ENCODE data around the gene CDHR4. TPM values are rescaled to one million over a fixed set of nuclear protein-coding genes. Genes with fewer than 3 reads are reported as not detected.
"Not testable (repeated sequence)": the region's sequence is repeated elsewhere in the genome, so short reads cannot be mapped to it uniquely, and the experiment has no call there.

CDHR4 gene
- total RNA-seq, 1 donor from 2014 or later = not detected

- Histone ChIP-seq H3K4me1 (peaks cover 7% of the 10 kb centered on the region), H3F3A (ENCODE audit: low read depth) (peaks cover 8% of the 10 kb centered on the region), H3K79me2 (ENCODE audit: low read depth) (peaks cover 97% of the 10 kb centered on the region), H3K4me3 (no peak overlapping the region), H3K27ac (peak overlapping the region; percentile 68), H3K4me2 (no peak overlapping the region), H3K9ac (no peak overlapping the region), H2AFZ (replicated peaks) (no peak overlapping the region), H3K27me3 (no peaks in the 10 kb centered on the region), H3K36me3 (no peaks in the 10 kb centered on the region), H3K9me3 (ENCODE audit: low read depth) (no peaks in the 10 kb centered on the region), H4K20me1 (ENCODE audit: low read depth) (peaks cover 41% of the 10 kb centered on the region)
- Mint-ChIP-seq H3K4me3 (peak overlapping the region; percentile 2), H3K27ac (peak overlapping the region; percentile 27), H3K4me1 (peaks cover 32% of the 10 kb centered on the region), H3K36me3 (peaks cover 29% of the 10 kb centered on the region), H3K9me3 (no peaks in the 10 kb centered on the region), H3K27me3 (ENCODE audit: insufficient read depth, low read depth) (no peaks in the 10 kb centered on the region)
- TF ChIP-seq EZH2phosphoT487 (IDR thresholded peaks at IDR 0.05) (no peak), EZH2 (IDR thresholded peaks at IDR 0.05) (no peak), CTCF (IDR thresholded peaks at IDR 0.05) (no peak)
- peak; percentile 51 for DNase-seq (ENCODE audit: low spot score)
These were observed 18.1 kb downstream of the CDHR4 start for GRCh38 chr3:49781415-49782199.

GRCh38 chr3:49780975-49781365 lies 18.7 kb downstream of the CDHR4 start:
- H3K4me1 Mint-ChIP-seq = peaks cover 31% of the 10 kb centered on the region
- not testable (repeated sequence) for H3K4me3 ChIP-seq; H3K9me3 Mint-ChIP-seq; H2AFZ ChIP-seq (replicated peaks); DNase-seq (ENCODE audit: low spot score); H3K27me3 ChIP-seq; H3K4me3 Mint-ChIP-seq; H3K27me3 Mint-ChIP-seq (ENCODE audit: insufficient read depth, low read depth); H3K36me3 ChIP-seq; H3K9me3 ChIP-seq (ENCODE audit: low read depth); H3K27ac Mint-ChIP-seq; H3K4me1 ChIP-seq; H3F3A ChIP-seq (ENCODE audit: low read depth)
- H3K9ac ChIP-seq = peak overlapping the region; percentile 42
- peaks cover 100% of the 10 kb centered on the region for H3K79me2 ChIP-seq (ENCODE audit: low read depth)
- peaks cover 30% of the 10 kb centered on the region for H3K36me3 Mint-ChIP-seq
- peaks cover 41% of the 10 kb centered on the region for H4K20me1 ChIP-seq (ENCODE audit: low read depth)
- H3K27ac ChIP-seq = peak overlapping the region; percentile 68
- H3K4me2 ChIP-seq = peak overlapping the region; percentile 37

- Histone ChIP-seq H3K4me3 (no peak overlapping the region), H3K27ac (peak overlapping the region; percentile 68), H3K27me3 (no peaks in the 10 kb centered on the region), H4K20me1 (ENCODE audit: low read depth) (peaks cover 43% of the 10 kb centered on the region), H3F3A (ENCODE audit: low read depth) (peaks cover 8% of the 10 kb centered on the region), H2AFZ (replicated peaks) (no peak overlapping the region), H3K4me1 (peaks cover 7% of the 10 kb centered on the region), H3K36me3 (no peaks in the 10 kb centered on the region), H3K9me3 (ENCODE audit: low read depth) (no peaks in the 10 kb centered on the region), H3K4me2 (peak overlapping the region; percentile 37), H3K9ac (peak overlapping the region; percentile 42), H3K79me2 (ENCODE audit: low read depth) (peaks cover 100% of the 10 kb centered on the region)
- Mint-ChIP-seq H3K27me3 (ENCODE audit: insufficient read depth, low read depth) (peaks cover 2% of the 10 kb centered on the region), H3K4me1 (peaks cover 27% of the 10 kb centered on the region), H3K9me3 (no peaks in the 10 kb centered on the region), H3K36me3 (peaks cover 26% of the 10 kb centered on the region), H3K4me3 (peak overlapping the region; percentile 9), H3K27ac (no peak overlapping the region)
- no peak for DNase-seq (ENCODE audit: low spot score)
- TF ChIP-seq EZH2 (IDR thresholded peaks at IDR 0.05) (no peak), EZH2phosphoT487 (IDR thresholded peaks at IDR 0.05) (no peak), CTCF (IDR thresholded peaks at IDR 0.05) (no peak)
These were observed 19.3 kb downstream of the CDHR4 start for GRCh38 chr3:49780080-49780974.
